Measurements from ENCODE around the gene SH3D21. TPM values are rescaled to one million over a fixed set of nuclear protein-coding genes. Genes with fewer than 3 reads are reported as not detected.

The SH3D21 gene
- polyA plus RNA-seq, 1 donor from 2014 or later: 2.6 TPM

DNA sequence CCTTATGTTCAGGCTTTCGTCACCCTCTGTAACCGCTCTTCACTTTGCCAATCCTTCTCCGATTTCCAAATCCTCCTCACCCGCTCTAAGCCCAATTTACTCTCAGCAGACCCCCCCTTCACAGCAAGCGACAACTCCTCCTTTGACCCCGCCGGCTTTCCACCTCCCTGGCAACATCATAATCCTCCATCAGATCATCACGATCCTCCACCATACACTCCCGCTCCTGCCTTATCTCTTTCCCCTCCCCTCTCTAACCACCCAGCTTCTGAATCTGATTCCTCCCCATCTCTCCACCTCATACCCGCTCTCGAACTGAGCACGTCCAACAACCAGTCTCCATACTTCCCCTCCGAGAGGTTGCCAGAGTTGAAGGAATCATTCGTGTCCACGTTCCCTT, 24.8 kb downstream of the SH3D21 start:
- no peak for TF ChIP-seq CTCF (IDR thresholded peaks at IDR 0.05; ENCODE audit: poor library complexity, severe bottlenecking)
- TF ChIP-seq POLR2AphosphoS5 (IDR thresholded peaks at IDR 0.05): no peak
- Histone ChIP-seq H3F3A (ENCODE audit: insufficient read depth, low read length, poor library complexity, severe bottlenecking) (no peaks in the 10 kb centered on the region), H2AFZ (ENCODE audit: low read depth, low read length) (no peak overlapping the region), H3K36me3 (ENCODE audit: insufficient read depth, low read length) (no peaks in the 10 kb centered on the region), H3K9me3 (ENCODE audit: low read length) (no peaks in the 10 kb centered on the region), H3K27ac (ENCODE audit: low read length) (no peak overlapping the region), H3K79me2 (replicated peaks; ENCODE audit: insufficient read depth, low read length) (no peaks in the 10 kb centered on the region), H3K4me2 (ENCODE audit: low read length) (no peak overlapping the region), H3K9me2 (ENCODE audit: insufficient read depth, low read length) (no peaks in the 10 kb centered on the region), H4K20me1 (ENCODE audit: insufficient read depth) (no peaks in the 10 kb centered on the region), H3K27me3 (ENCODE audit: insufficient read depth, low read depth, low read length) (no peaks in the 10 kb centered on the region), H3K4me3 (ENCODE audit: low read length) (no peak overlapping the region), H3K9ac (ENCODE audit: low read length) (no peak overlapping the region)

GRCh38 chr1:36337830-36338229, 31.7 kb downstream of the SH3D21 start:
- Histone ChIP-seq H3K27ac (ENCODE audit: low read length) (no peak overlapping the region), H3K9me3 (ENCODE audit: low read length) (no peaks in the 10 kb centered on the region), H3K9ac (ENCODE audit: low read length) (no peak overlapping the region), H3K79me2 (replicated peaks; ENCODE audit: insufficient read depth, low read length) (no peaks in the 10 kb centered on the region), H4K20me1 (ENCODE audit: insufficient read depth) (no peaks in the 10 kb centered on the region), H3K27me3 (ENCODE audit: insufficient read depth, low read depth, low read length) (no peaks in the 10 kb centered on the region), H3K9me2 (ENCODE audit: insufficient read depth, low read length) (no peaks in the 10 kb centered on the region), H3K4me3 (ENCODE audit: low read length) (no peak overlapping the region), H3F3A (ENCODE audit: insufficient read depth, low read length, poor library complexity, severe bottlenecking) (no peaks in the 10 kb centered on the region), H3K36me3 (ENCODE audit: insufficient read depth, low read length) (no peaks in the 10 kb centered on the region), H3K4me2 (ENCODE audit: low read length) (no peak overlapping the region), H2AFZ (ENCODE audit: low read depth, low read length) (no peak overlapping the region)
- TF ChIP-seq SMC3 (conservative IDR thresholded peaks at IDR 0.05; ENCODE audit: poor library complexity): no peak
- TF ChIP-seq POLR2AphosphoS5 (IDR thresholded peaks at IDR 0.05): no peak
- TF ChIP-seq EZH2 (IDR thresholded peaks at IDR 0.05; ENCODE audit: borderline replicate concordance, insufficient read depth, low read length, poor library complexity, severe bottlenecking): no peak
- TF ChIP-seq RAD21 (conservative IDR thresholded peaks at IDR 0.05): no peak
- no peak for TF ChIP-seq CTCF (IDR thresholded peaks at IDR 0.05; ENCODE audit: poor library complexity, severe bottlenecking)
- no peak for TF ChIP-seq EP300 (conservative IDR thresholded peaks at IDR 0.05; ENCODE audit: poor library complexity, severe bottlenecking)
- TF ChIP-seq MXI1 (conservative IDR thresholded peaks at IDR 0.05; ENCODE audit: poor library complexity, severe bottlenecking): no peak
- no peak for TF ChIP-seq TAF1 (IDR thresholded peaks at IDR 0.05; ENCODE audit: low read depth)
- TF ChIP-seq REST (IDR thresholded peaks at IDR 0.05; ENCODE audit: borderline replicate concordance): no peak

Data from neural cell (in vitro differentiated cells).